ENCODE data around the gene AUTS2. TPM values are rescaled to one million over a fixed set of nuclear protein-coding genes. Genes with fewer than 3 reads are reported as not detected.

The AUTS2 gene
- total RNA-seq, 2 donors from 2014 or later, result 0.53 to 2.2 TPM

DNA sequence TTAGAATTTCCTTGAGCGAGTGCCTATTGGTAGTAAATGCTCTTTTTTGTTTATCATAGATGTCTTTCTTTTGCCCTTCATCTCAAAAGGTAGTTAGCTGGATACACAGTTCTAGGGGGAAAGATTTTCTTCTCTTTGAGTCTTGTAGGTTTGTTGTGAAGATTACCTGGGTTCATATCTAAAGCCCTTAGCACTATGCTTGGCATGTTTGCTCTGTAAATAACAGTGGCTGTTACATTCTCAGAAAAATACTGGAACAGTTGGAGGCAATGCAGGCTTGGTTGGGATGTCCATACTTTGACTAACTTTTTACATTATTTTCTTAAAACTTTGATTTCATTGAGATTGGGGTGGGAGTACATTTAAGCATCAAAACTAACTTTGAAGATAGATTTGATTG lies 144.0 kb downstream of the AUTS2 start:
- H3K9me3 Mint-ChIP-seq, result no peaks in the 10 kb centered on the region

DNA sequence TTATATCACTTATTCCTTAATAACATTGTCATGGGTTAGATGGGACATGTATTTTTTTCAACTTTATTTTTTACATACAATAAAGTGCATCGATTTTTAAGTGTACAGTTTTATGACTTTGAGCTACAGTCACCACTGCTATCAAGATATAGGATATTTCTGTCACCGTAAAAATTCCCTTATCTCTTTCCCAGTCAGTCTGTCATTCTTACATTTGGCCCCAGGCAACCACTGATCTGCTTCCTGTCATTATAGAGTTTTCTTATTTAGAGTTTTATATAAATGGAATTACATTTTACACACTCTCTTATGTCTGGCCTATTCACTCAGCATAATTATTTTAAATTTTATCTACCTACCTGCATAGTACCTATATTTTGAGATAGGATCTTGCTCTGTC lies 145.2 kb downstream of the AUTS2 start:
- ATAC-seq, result no peak
- DNase-seq (ENCODE audit: low spot score in 2 of 2), result no peak
- Mint-ChIP-seq H3K9me3 (peaks cover 0 to 3% of the 10 kb centered on the region in 2 donors), H3K36me3 (peaks cover 0 to 5% of the 10 kb centered on the region in 2 donors), H3K27ac (no peak overlapping the region)

More for the DNA sequence above, 144.0 kb downstream of the AUTS2 start:
- ATAC-seq, result no peak
- peaks cover 0 to 5% of the 10 kb centered on the region in 2 donors for H3K36me3 Mint-ChIP-seq
- no peak for DNase-seq (ENCODE audit: low spot score in 2 of 2)
- no peak overlapping the region for H3K27ac Mint-ChIP-seq

DNA sequence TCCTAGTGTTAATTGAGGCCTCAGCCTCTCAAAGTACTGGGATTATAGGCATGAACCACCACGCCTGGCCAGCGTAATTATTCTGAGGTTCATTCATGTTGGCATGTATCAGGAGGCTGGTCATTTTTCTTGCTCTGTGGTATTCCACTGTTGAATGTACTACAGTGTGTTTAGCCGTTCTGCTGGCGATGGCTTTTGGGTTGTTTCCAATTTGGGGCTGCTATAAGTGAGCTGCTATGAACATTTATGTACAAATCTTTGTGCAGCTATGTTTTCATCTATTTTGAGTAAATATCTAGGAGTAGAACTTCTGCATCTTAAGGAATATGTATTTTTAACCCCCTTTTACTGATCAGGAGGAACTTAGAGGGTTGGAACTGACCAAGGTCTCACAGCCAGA lies 145.8 kb downstream of the AUTS2 start:
- DNase-seq (ENCODE audit: low spot score in 2 of 2) (no peak), ATAC-seq (no peak)
- H3K9me3 Mint-ChIP-seq, result peaks cover 0 to 3% of the 10 kb centered on the region in 2 donors
- H3K27ac Mint-ChIP-seq, result no peak overlapping the region
- H3K36me3 Mint-ChIP-seq, result peaks cover 0 to 5% of the 10 kb centered on the region in 2 donors

DNA sequence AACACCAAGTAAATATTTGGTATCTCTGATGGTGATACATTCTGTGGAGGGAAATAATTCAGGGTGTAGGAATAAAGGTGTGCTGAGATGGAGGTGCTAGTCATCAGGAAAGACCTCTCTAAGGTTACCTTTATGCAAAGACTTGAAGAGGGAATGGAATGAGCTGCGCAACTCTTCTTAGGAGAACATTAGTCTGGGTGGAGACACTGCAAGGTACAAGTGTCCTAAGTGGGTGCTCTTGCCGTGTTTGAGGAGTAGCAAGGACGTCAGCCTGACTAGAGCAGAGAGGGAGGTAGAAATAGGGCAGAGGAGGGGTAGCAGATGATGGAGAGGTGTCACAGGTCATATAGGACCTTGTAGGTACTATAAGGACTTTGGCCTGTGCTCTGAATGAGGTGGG lies 148.1 kb downstream of the AUTS2 start:
- peaks cover 0 to 3% of the 10 kb centered on the region in 2 donors for H3K9me3 Mint-ChIP-seq
- ATAC-seq (no peak), DNase-seq (ENCODE audit: low spot score in 2 of 2) (no peak)
- H3K27ac Mint-ChIP-seq, result no peak overlapping the region
- no peaks in the 10 kb centered on the region for H3K36me3 Mint-ChIP-seq

DNA sequence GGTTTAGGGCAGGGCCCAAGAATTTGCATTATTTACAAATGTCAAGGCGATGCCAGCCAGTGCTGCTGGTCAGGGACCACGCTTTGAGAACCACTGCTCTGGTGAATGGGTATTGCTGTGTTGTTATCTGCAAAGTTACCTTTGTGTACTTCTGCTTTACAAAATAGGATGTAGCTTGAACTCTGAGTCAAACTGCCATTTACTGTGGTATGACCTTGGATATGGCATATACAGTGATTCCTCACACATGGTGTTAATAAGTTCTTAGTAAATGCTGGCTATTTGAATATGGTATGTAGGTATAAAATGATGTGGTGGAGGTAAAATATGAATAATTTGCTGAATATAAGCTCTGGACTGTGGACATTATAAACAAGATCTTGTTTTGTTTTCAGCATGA lies 148.9 kb downstream of the AUTS2 start:
- DNase-seq (ENCODE audit: low spot score in 2 of 2) (no peak), ATAC-seq (no peak)
- H3K27ac Mint-ChIP-seq, result no peak overlapping the region
- H3K9me3 Mint-ChIP-seq, result peaks cover 0 to 3% of the 10 kb centered on the region in 2 donors
- H3K36me3 Mint-ChIP-seq, result no peaks in the 10 kb centered on the region

DNA sequence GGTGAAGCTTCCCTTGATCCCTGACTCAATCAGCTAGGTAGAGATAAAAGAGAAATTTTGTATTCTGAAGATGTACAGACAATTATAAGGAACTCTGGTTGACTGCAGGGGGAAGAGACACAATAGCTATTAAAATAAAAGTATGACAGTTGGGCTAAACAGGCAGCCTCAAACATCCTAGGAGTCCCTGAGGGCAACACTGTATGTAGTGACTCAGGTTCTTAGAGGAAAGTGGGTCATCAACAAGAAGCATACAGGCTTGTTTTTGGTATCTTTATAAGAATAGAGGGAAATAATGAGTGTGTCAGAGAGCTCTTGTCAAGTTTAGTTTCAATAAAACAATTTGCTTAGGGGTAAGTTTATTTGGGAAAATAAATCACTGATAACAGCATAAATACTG lies 150.3 kb downstream of the AUTS2 start:
- Mint-ChIP-seq H3K9me3 (peaks cover 0 to 6% of the 10 kb centered on the region in 2 donors), H3K27ac (no peak overlapping the region), H3K36me3 (peaks cover 0 to 6% of the 10 kb centered on the region in 2 donors)
- ATAC-seq (no peak), DNase-seq (ENCODE audit: low spot score in 2 of 2) (no peak)

DNA sequence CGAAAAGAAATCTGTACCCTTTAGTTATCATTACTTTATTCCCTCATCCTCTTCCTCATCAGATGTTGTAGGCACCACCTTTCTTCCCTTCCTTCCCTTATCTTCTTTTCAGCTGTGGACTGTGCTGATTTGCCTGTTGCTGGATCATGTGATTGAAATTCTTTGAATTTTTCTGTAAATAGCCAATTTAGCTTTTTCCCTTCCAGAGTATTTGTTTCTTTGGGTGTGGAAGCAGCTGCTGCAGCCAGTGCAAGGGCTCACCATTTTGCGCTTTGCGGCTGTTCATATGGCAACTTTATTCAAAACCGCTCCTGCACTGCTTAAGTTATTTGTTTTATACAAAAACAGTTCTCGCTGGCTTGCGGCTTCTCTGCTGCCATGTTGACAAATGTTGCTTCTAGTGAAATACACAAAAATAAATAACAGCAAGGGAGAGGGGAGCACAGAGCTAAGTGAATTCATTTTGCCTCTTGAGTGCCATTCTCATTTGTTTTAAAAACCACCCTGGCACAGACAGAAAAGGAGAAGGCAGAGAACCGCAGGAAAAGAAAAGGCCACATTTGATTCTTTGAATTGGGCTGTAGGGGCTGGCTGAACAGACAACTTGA lies 151.2 kb downstream of the AUTS2 start:
- no peak for DNase-seq (ENCODE audit: low spot score in 2 of 2)
- Mint-ChIP-seq H3K9me3 (peaks cover 0 to 6% of the 10 kb centered on the region in 2 donors), H3K36me3 (peaks cover 0 to 6% of the 10 kb centered on the region in 2 donors), H3K27ac (no peak overlapping the region)
- no peak for ATAC-seq

DNA sequence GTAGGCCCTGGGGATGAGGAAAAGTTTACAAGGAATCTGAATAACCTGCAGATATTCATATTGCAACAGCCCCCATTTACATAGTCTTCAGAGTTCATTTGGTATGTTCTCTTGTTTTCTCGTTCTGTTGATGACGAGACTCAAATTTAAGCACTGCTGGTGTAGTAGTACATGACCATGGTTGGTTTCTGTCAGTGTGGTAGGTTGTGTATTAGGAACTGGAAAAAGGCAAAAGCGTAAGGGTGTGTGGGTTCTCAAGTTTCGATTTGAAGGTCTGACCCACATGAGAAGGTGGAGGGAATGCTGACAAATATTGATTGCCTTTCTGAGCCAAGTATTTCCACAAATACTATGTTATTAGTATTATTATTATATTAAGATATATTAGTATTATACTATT lies 151.7 kb downstream of the AUTS2 start:
- Mint-ChIP-seq H3K36me3 (peaks cover 0 to 6% of the 10 kb centered on the region in 2 donors), H3K27ac (no peak overlapping the region), H3K9me3 (peaks cover 0 to 6% of the 10 kb centered on the region in 2 donors)
- DNase-seq (ENCODE audit: low spot score in 2 of 2), result no peak
- ATAC-seq, result no peak

DNA sequence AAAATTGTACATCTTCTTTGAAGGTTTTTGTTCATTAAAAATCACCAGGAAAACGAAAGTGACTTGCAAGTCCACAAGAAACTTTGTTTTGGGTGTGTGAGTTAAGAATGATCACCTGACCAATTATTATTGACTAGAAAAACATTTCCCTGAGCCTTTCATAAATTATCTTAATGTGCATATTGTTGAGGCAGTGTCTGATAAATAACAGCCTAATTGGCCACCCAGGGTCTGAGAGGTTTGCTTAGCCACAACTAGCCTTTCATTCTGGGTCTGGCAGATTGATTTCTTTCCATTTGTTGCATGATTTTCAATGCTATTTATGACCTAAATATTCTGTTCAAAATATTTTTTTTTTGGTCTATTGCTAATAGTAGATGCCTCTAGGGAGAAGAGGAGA lies 152.8 kb downstream of the AUTS2 start:
- DNase-seq (ENCODE audit: low spot score in 2 of 2) (no peak), ATAC-seq (no peak)
- Mint-ChIP-seq H3K36me3 (peaks cover 0 to 6% of the 10 kb centered on the region in 2 donors), H3K27ac (no peak overlapping the region), H3K9me3 (peaks cover 0 to 6% of the 10 kb centered on the region in 2 donors)

DNA sequence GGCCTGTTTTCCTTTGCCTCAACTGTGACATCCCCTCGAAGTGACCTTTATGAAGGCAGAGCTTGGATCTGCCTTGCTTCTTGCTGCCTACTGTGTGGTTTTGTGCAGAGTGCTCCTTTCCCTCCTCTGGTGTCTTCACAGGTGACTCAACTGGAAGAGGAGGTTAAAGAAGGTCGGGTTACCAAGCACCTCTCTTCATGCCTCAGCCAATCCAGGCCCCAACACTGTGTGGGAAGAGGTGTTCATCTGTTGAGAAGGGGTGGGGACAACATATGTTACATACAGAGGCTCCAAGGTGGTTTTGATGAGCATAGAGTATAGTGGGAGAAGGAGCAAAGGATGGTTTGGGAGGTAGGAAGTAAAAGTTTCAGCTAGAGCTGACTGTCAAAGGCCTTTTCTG lies 155.7 kb downstream of the AUTS2 start:
- no peak overlapping the region for H3K27ac Mint-ChIP-seq
- H3K9me3 Mint-ChIP-seq, result peaks cover 0 to 2% of the 10 kb centered on the region in 2 donors
- ATAC-seq, result no peak
- peaks cover 0 to 6% of the 10 kb centered on the region in 2 donors for H3K36me3 Mint-ChIP-seq
- DNase-seq (ENCODE audit: low spot score in 2 of 2), result no peak

DNA sequence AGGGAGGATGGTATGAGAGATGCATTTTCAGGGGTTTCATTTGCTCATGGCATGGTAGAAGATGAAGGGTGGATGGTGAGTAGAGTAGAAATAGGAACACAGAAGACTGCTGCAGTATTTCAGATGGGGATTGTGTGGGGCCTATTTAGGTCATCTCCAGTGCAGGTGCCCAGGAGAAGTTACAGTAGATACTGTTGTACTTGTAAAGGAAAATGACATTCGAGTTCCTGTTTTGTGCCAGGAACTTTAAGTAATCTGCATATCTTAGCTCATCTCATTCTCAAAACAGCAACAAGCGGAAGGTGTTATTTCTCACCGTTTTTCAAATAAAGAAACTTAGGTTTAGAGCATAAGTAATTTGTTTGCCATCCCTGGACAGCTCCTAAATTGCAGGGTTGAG lies 156.2 kb downstream of the AUTS2 start:
- ATAC-seq (no peak), DNase-seq (ENCODE audit: low spot score in 2 of 2) (no peak)
- H3K36me3 Mint-ChIP-seq, result peaks cover 0 to 6% of the 10 kb centered on the region in 2 donors
- no peak overlapping the region for H3K27ac Mint-ChIP-seq
- H3K9me3 Mint-ChIP-seq, result peaks cover 0 to 2% of the 10 kb centered on the region in 2 donors

DNA sequence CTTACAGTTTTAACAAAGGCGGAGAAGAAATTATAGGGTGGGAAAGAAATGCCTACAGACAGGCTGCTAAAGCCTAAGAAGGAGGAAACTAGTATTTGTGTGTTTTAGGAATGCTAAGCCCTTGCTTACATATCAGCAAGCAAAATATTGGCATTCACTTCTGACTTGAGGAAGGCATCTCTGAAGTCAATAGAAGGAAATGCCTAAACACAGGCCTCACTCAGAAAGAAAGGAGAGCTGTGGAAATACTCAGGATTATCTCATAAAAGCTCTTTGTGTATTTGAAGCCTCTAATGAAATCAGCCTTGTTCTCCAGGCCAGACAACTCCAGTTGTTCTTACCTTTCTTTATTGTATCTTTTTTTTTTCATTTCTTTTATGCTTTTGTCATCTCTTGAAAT lies 158.0 kb downstream of the AUTS2 start:
- no peak overlapping the region for H3K27ac Mint-ChIP-seq
- H3K36me3 Mint-ChIP-seq, result peaks cover 0 to 6% of the 10 kb centered on the region in 2 donors
- ATAC-seq (no peak), DNase-seq (ENCODE audit: low spot score in 2 of 2) (no peak)
- H3K9me3 Mint-ChIP-seq, result peaks cover 0 to 2% of the 10 kb centered on the region in 2 donors

DNA sequence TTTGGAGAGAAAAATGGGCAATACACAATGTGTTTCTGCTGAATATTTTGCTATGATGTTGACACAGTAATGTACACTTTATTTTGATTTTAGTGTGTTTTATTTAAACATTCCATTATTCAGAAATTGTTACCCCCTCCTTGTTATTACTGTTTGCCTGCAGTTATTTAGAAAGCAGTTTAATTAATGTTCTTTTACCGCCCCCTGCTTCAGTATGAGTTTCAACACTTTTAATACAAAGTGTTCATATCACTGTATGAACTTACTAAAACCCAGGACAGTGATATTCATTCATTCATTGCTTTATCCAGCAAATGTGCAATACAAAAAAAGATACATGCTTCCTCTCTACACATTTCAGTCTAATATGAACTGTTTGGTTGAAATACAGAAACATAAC lies 159.3 kb downstream of the AUTS2 start:
- Mint-ChIP-seq H3K9me3 (peaks cover 0 to 2% of the 10 kb centered on the region in 2 donors), H3K27ac (no peak overlapping the region), H3K36me3 (peaks cover 0 to 6% of the 10 kb centered on the region in 2 donors)
- DNase-seq (ENCODE audit: low spot score in 2 of 2), result no peak
- no peak for ATAC-seq

DNA sequence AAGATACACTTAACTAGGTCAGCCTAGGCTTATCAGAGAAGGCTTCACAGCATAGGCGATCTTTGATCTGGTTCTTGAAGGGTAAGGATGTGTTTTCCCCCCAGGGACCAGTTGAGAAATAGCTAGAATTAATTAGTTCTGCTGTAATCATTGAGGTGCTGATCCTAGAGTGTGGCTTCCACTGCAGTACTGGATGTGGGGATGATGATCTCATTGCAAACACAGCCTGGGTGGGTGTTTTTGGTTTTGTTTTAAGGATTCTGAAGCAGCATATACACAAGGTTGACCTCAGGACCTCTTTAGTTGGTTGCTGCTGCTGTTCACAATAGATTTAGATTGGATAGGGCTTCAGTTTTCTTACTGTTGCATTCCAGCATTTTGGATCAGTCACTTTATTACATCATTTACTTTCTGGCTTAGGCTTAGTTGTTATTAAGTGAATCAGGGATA lies 159.7 kb downstream of the AUTS2 start:
- no peak for DNase-seq (ENCODE audit: low spot score in 2 of 2)
- ATAC-seq, result no peak
- H3K9me3 Mint-ChIP-seq, result peaks cover 0 to 2% of the 10 kb centered on the region in 2 donors
- H3K36me3 Mint-ChIP-seq, result peaks cover 0 to 3% of the 10 kb centered on the region in 2 donors
- H3K27ac Mint-ChIP-seq, result no peak overlapping the region

DNA sequence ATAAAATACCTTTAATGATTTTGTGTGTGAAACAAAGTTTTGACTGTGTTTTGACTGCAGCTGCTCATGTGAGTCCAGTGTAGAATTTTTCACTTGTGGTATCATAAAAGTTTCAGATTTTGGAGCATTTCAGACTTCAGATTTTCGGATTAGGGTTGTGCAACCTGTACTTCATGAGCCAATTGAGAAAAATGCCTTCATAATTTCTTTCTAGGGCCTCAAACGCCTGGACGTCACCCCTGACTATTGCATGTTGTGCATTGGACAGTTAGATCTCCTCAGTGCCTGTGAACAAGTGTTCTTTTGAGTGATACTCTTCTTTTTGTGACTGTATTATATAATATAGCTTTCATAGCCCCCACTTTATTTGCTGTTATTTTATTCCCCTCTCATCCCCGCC lies 161.1 kb downstream of the AUTS2 start:
- no peak overlapping the region for H3K27ac Mint-ChIP-seq
- H3K9me3 Mint-ChIP-seq, result peaks cover 0 to 2% of the 10 kb centered on the region in 2 donors
- ATAC-seq, result no peak
- no peaks in the 10 kb centered on the region for H3K36me3 Mint-ChIP-seq
- DNase-seq (ENCODE audit: low spot score in 2 of 2), result no peak

DNA sequence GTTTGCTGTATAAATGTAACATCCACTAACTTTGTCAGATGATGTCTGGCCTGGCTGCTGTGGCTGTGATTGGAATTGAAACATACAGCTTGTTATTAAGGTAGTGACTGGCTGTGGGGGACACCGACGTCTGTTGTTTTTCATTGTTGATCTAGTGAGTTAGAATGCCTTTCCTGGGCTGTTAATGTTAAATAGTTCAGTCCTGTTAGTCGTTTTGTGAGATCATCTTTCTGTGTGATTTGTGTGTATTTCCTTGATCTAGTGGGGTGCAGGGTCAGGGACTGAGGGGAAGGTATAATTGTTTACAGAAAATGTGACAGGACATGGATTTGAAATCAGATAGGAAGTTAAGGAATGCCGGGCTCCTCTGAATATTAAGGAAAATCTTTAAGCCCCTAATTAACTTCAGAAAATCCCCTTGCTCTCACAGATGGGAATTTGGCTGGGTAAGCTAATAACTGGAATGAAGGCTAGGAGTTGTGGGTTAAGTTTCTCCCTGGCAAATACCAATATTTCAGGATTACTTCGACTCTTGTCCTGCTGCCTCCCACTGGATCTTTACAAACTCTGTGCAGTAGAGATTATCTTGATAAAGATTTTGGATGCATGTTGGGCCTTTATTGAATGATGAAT lies 163.1 kb downstream of the AUTS2 start:
- Mint-ChIP-seq H3K27ac (no peak overlapping the region), H3K36me3 (peaks cover 0 to 5% of the 10 kb centered on the region in 2 donors), H3K9me3 (peaks cover 0 to 7% of the 10 kb centered on the region in 2 donors)
- ATAC-seq, result no peak
- no peak for DNase-seq (ENCODE audit: low spot score in 2 of 2)

DNA sequence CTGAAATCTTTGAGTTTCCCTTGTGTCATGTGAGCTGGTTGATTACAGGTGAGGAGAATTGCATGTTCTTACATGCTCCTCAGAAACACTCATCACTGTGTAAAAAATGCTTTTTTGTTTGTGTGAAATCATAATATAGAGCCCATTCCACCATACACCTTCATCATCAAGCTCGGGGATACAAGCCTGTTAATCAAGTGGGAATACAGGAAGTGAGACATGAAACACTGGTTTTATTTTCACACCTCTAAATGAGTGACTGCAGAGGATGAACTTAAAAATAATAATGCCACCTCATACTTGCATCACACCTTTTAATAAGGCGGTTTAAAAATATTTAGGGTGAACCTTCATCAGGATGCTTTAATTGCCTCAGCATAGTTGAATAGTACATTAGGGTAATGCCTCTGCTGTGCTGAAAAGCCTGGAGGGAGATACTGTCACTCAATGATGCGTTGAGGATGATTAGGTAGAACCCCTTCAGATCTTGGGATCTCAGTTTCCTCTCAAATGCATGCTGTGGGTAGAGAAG lies 164.6 kb downstream of the AUTS2 start:
- no peak for ATAC-seq
- Mint-ChIP-seq H3K36me3 (peaks cover 0 to 5% of the 10 kb centered on the region in 2 donors), H3K27ac (no peak overlapping the region), H3K9me3 (peaks cover 0 to 7% of the 10 kb centered on the region in 2 donors)
- no peak for DNase-seq (ENCODE audit: low spot score in 2 of 2)

DNA sequence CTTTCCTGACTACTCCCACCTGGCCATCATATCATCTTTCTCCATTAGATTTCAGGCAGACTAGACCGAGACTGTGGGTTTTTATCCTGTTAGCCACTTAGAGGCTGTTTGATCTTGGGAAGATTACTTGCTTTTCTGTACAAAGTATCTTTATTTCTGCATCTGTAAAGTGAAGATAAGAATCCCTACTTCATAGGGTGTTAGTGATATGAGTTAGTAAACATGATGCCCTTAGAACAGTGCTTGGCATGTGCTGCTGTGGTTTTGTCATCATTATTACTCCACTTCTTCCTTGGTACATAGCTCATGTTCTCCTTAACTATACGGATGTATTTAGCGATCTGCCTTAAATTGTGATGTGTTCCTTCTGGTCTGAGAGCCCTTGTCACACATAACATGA lies 165.2 kb downstream of the AUTS2 start:
- ATAC-seq (no peak), DNase-seq (ENCODE audit: low spot score in 2 of 2) (no peak)
- Mint-ChIP-seq H3K9me3 (peaks cover 0 to 10% of the 10 kb centered on the region in 2 donors), H3K27ac (no peak overlapping the region), H3K36me3 (peaks cover 0 to 9% of the 10 kb centered on the region in 2 donors)

Measured in activated naive CD4-positive, alpha-beta T cell treated with anti-CD3 and anti-CD28 coated beads, Interleukin-2, amount 50 U/mL, for 72 hours (primary cell).